Stimulated activated CD8-positive, alpha-beta memory T cell treated with anti-CD3 and anti-CD28 coated beads, Interleukin-15, amount 100 ng/mL, for 24 hours (primary cell): ENCODE data around the gene GDF7.

ENCODE experiments used
- DNase-seq: peaks from one replicate; pipeline ENCODE4 v3.0.0-alpha.2; 2020; ENCODE audit warnings: low read depth

The GDF7 gene

GRCh38 chr2:20666304-20667150, at the start of gene GDF7:
GDF7 (plus strand) TSS chr2:20667144; CDS start chr2:20667240, 96 bp downstream.
- DNase-seq, result no peak

GRCh38 chr2:20617892-20618467, 49.0 kb upstream of the GDF7 start:
- no peak for DNase-seq

- DNase-seq, result no peak
Measured at GRCh38 chr2:20618468-20618885, 48.5 kb upstream of the GDF7 start.

- DNase-seq, result no peak
Measured at GRCh38 chr2:20618886-20619521, 47.9 kb upstream of the GDF7 start.

- no peak for DNase-seq
Measured at GRCh38 chr2:20619624-20620024, 47.3 kb upstream of the GDF7 start.

GRCh38 chr2:20620271-20620681, 46.7 kb upstream of the GDF7 start:
- DNase-seq, result no peak

GRCh38 chr2:20620696-20621365, 46.1 kb upstream of the GDF7 start:
- DNase-seq, result no peak

GRCh38 chr2:20621366-20622295, 45.3 kb upstream of the GDF7 start:
- DNase-seq, result no peak

GRCh38 chr2:20622296-20622686, 44.7 kb upstream of the GDF7 start:
- DNase-seq, result no peak

GRCh38 chr2:20622731-20623130, 44.2 kb upstream of the GDF7 start:
- DNase-seq, result no peak

- DNase-seq, result no peak
Measured at GRCh38 chr2:20623241-20623640, 43.7 kb upstream of the GDF7 start.

GRCh38 chr2:20623741-20624155, 43.2 kb upstream of the GDF7 start:
- DNase-seq, result no peak

GRCh38 chr2:20624156-20624883, 42.6 kb upstream of the GDF7 start:
- no peak for DNase-seq

- no peak for DNase-seq
Measured at GRCh38 chr2:20624884-20625485, 42.0 kb upstream of the GDF7 start.

- no peak for DNase-seq
Measured at GRCh38 chr2:20625491-20626391, 41.2 kb upstream of the GDF7 start.

GRCh38 chr2:20626392-20626697, 40.6 kb upstream of the GDF7 start:
- no peak for DNase-seq

GRCh38 chr2:20626698-20627513, 40.0 kb upstream of the GDF7 start:
- DNase-seq, result no peak

GRCh38 chr2:20627712-20628380, 39.1 kb upstream of the GDF7 start:
- no peak for DNase-seq
